HTERT RPE-1 (cell line): ENCODE data around the gene HNF1B.

ENCODE experiments used
- in situ Hi-C: fragments of 300-500 bp; cut with MboI; formaldehyde crosslinking; loops from 4 replicates; pipeline ENCODE4 v1.14.3; 2020; ENCODE audit warnings: low sequenced_read_pairs

The HNF1B gene

GRCh38 chr17:37762666-37763065, 17.8 kb upstream of the HNF1B start:
- in situ Hi-C loops, result no loop called here

- in situ Hi-C loops, result no loop called here
Measured at GRCh38 chr17:37761961-37762360, 17.1 kb upstream of the HNF1B start.

GRCh38 chr17:37761059-37761458, 16.2 kb upstream of the HNF1B start:
- in situ Hi-C loops, result no loop called here

DNA sequence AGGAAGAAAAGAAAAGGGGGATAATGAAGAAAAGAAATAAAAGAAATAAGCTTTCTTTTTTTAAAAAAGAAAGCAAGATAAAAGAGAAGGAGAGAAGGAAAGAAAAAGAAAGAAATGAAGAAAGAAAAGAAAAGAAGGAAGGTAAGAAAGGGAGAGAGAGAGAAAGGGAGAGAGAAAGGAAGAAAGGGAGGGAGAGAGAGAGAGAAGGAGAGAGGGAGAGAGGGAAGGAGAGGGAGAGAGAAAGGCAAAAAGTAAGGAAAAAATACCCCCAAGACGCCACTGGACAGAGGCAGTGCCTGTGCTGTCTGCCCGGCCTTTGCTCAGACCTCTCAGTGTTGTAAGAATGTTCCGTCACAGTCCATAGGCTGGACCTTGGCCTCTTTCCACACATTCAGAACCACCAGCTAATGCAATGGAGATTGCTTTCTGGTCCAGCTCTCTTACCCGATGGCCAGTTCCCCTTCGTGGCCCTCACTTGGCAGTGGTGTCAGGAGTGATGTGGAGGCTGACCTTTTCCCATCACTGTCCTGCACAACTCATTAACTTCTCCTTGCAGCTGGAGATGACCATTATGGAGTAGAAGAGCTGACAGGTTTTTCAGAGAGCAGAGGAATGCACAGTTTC, 14.3 kb upstream of the HNF1B start:
- in situ Hi-C loops, result no loop called here

DNA sequence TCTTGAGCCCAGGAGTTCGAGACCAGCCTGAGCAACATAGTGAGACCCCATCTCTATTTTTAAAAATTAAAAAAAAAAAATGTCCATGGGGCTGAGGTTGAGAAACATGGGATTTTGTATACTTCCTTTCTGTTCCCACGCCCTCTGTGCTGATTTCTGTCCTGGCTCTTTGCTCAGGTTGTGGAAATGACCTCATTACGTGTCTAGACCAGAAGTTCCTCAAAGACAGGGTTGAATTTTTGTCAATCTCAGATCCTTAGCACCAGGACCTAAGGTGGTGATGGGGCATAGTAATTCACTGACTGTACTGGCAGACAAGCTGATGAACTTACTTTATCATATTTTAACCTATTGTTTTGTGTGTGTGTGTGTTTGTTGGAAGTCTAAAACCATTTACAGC, 11.2 kb upstream of the HNF1B start:
- in situ Hi-C loops, result no loop called here

DNA sequence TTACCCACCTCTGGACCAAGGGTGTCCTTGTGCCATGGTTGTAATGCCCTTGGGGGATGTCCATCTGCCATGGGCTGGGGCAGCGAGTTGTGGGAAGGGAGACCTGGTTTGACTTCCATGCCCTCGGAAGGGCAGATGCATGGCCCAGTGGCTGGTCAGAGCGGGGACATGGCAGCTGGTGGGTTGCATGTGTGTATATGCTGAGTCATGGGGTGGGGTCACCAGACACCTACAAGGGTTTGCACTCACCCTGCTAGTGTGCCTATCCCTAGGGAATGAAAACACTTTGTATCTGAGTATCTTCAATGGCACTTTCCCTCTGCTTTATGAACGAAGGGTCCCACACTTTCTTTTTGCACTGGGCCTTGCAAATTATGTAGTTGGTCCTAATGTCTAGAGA, 10.6 kb upstream of the HNF1B start:
- in situ Hi-C loops, result no loop called here

GRCh38 chr17:37754363-37754762, 9.5 kb upstream of the HNF1B start:
- in situ Hi-C loops, result no loop called here

DNA sequence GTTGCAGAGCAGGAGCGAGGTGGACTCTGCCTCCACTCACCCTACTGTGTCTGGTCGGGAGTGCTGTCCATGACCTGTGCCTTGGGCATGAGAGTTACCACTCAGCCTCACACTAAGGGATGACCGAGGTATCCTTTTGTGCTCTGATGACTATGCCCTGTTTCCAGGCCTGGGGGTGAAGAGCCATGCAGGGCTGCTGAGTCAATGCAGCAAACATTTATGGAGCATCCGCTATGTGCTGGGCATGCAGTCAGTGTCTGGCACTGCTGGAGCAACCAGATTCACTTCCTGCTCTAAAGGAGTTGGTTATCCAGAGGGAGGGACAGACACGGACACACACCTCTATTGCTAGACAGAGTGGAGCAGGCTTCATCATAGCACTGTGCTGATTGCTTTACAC, 7.6 kb upstream of the HNF1B start:
- in situ Hi-C loops, result no loop called here

DNA sequence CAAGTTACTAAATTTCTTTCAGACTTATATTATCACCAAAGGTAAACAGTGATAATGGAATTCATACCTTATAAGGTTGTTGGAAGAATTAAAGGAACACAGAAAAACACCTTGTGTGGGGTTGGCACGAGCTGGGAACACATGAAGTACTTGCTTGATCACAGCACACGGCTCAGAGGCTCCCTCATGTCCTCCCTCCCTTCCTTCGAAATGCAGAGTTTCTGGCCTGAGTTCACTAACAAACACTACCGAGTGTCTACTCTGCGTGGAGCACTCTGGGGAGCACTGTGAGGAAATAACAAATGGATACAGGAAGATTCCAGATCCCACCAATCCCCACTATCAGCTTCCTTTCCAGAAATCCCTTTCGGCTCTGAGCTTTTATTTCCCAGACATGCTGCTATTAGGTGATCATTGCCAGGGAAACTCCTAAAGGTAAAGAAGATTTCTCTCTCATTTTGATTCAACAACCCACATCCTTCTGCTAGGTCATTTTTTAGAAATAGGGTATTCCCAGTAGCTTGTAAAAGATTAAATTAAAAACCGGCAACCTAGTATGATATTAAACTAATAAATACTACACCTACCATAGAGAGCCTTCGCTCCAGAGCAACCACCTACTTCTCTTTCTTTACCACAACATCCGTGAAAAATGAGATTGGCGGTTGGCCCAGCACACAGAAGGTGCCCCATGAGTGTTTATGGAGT, 6.1 kb upstream of the HNF1B start:
- in situ Hi-C loops, result no loop called here

- in situ Hi-C loops, result no loop called here
Measured at GRCh38 chr17:37750292-37750691, 5.4 kb upstream of the HNF1B start.

- in situ Hi-C loops, result no loop called here
Measured at GRCh38 chr17:37747222-37747621, 2.4 kb upstream of the HNF1B start.

DNA sequence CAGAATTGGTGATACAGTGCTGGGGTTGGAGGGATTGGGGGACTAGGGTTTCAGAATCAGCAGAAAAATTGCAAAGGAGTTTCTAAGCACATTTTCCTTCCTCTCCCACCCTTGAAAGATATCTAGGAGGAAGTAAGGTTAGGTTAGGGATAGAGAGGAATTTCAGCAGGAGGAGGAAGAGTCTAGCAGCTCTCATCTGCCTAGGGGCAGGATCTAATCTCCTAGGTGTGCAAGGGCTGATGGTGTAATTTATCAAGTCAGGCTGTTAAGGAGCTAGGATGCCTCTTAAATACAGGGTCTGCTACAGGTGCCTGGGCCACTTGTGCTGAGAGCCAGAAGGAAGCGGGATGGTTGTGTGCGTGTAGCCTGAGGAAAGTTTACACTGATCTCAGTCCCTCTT, 1.8 kb upstream of the HNF1B start:
- in situ Hi-C loops, result no loop called here

- in situ Hi-C loops, result no loop called here
Measured at GRCh38 chr17:37745801-37746426, 1.1 kb upstream of the HNF1B start.

- in situ Hi-C loops, result no loop called here
Measured at GRCh38 chr17:37744633-37744927, 279 bp downstream of the HNF1B start.

- in situ Hi-C loops, result no loop called here
Measured at GRCh38 chr17:37743875-37744632, 805 bp downstream of the HNF1B start.

GRCh38 chr17:37743612-37743874, 1.3 kb downstream of the HNF1B start:
- in situ Hi-C loops, result no loop called here

GRCh38 chr17:37742762-37743611, 1.9 kb downstream of the HNF1B start:
- in situ Hi-C loops, result no loop called here

- in situ Hi-C loops, result no loop called here
Measured at GRCh38 chr17:37742116-37742761, 2.6 kb downstream of the HNF1B start.

GRCh38 chr17:37741341-37742115, 3.3 kb downstream of the HNF1B start:
- in situ Hi-C loops, result no loop called here

DNA sequence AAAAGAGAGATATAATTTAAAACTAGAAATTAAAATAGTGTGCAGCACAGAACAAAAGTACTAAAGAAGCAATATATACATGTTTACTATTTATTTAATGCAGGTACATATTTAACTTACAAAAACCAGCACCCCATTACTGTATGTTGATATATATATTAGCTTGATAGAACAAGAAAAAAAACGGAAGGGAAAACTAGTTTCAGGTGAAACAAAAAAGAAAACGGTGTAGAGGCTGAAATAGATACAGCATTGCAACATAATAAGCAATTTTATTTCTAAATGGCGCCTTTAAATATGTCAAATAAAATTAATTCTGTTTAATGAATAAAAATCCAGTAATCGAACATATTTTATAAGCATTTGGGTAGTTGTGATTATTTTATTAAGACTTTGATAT, 3.9 kb downstream of the HNF1B start:
- in situ Hi-C loops, result no loop called here
